ENCODE results near the gene ACACB. TPM values are rescaled to one million over a fixed set of nuclear protein-coding genes. Genes with fewer than 3 reads are reported as not detected.

The ACACB gene
- polyA plus RNA-seq, 1 donor from 2014 or later, result 0.22 TPM

DNA sequence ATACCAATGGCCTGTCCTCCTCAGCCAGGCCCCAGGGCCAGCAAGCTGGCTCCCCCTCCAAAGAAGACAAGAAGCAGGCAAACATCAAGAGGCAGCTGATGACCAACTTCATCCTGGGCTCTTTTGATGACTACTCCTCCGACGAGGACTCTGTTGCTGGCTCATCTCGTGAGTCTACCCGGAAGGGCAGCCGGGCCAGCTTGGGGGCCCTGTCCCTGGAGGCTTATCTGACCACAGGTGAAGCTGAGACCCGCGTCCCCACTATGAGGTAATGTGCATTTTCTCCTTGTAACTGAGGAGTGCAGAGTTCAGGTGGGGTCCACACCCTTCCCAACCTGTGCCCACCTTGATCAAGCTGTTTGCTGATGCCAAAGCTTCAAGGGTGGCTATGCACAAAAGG lies 23.4 kb downstream of the ACACB start:
- H3F3A ChIP-seq (ENCODE audit: insufficient read depth, low read length, poor library complexity, severe bottlenecking), result no peaks in the 10 kb centered on the region
- no peaks in the 10 kb centered on the region for H3K36me3 ChIP-seq (ENCODE audit: insufficient read depth, low read length)
- no peak overlapping the region for H3K9ac ChIP-seq (ENCODE audit: low read length)
- H3K79me2 ChIP-seq (replicated peaks; ENCODE audit: insufficient read depth, low read length), result no peaks in the 10 kb centered on the region
- H4K20me1 ChIP-seq (ENCODE audit: insufficient read depth), result no peaks in the 10 kb centered on the region
- no peaks in the 10 kb centered on the region for H3K9me3 ChIP-seq (ENCODE audit: low read length)
- no peaks in the 10 kb centered on the region for H3K27me3 ChIP-seq (ENCODE audit: insufficient read depth, low read depth, low read length)
- no peak overlapping the region for H3K4me3 ChIP-seq (ENCODE audit: low read length)
- H3K9me2 ChIP-seq (ENCODE audit: insufficient read depth, low read length), result no peaks in the 10 kb centered on the region
- TF ChIP-seq SMC3 (conservative IDR thresholded peaks at IDR 0.05; ENCODE audit: poor library complexity) (no peak), RAD21 (conservative IDR thresholded peaks at IDR 0.05) (no peak), POLR2AphosphoS5 (IDR thresholded peaks at IDR 0.05) (no peak), TAF1 (IDR thresholded peaks at IDR 0.05; ENCODE audit: low read depth) (no peak), EP300 (conservative IDR thresholded peaks at IDR 0.05; ENCODE audit: poor library complexity, severe bottlenecking) (no peak), MXI1 (conservative IDR thresholded peaks at IDR 0.05; ENCODE audit: poor library complexity, severe bottlenecking) (no peak), EZH2 (IDR thresholded peaks at IDR 0.05; ENCODE audit: borderline replicate concordance, insufficient read depth, low read length, poor library complexity, severe bottlenecking) (no peak)
- TF ChIP-seq, protein P1, sequence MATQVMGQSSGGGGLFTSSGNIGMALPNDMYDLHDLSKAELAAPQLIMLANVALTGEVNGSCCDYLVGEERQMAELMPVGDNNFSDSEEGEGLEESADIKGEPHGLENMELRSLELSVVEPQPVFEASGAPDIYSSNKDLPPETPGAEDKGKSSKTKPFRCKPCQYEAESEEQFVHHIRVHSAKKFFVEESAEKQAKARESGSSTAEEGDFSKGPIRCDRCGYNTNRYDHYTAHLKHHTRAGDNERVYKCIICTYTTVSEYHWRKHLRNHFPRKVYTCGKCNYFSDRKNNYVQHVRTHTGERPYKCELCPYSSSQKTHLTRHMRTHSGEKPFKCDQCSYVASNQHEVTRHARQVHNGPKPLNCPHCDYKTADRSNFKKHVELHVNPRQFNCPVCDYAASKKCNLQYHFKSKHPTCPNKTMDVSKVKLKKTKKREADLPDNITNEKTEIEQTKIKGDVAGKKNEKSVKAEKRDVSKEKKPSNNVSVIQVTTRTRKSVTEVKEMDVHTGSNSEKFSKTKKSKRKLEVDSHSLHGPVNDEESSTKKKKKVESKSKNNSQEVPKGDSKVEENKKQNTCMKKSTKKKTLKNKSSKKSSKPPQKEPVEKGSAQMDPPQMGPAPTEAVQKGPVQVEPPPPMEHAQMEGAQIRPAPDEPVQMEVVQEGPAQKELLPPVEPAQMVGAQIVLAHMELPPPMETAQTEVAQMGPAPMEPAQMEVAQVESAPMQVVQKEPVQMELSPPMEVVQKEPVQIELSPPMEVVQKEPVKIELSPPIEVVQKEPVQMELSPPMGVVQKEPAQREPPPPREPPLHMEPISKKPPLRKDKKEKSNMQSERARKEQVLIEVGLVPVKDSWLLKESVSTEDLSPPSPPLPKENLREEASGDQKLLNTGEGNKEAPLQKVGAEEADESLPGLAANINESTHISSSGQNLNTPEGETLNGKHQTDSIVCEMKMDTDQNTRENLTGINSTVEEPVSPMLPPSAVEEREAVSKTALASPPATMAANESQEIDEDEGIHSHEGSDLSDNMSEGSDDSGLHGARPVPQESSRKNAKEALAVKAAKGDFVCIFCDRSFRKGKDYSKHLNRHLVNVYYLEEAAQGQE (IDR thresholded peaks at IDR 0.05; ENCODE audit: borderline replicate concordance), result no peak
- TF ChIP-seq, protein P2, sequence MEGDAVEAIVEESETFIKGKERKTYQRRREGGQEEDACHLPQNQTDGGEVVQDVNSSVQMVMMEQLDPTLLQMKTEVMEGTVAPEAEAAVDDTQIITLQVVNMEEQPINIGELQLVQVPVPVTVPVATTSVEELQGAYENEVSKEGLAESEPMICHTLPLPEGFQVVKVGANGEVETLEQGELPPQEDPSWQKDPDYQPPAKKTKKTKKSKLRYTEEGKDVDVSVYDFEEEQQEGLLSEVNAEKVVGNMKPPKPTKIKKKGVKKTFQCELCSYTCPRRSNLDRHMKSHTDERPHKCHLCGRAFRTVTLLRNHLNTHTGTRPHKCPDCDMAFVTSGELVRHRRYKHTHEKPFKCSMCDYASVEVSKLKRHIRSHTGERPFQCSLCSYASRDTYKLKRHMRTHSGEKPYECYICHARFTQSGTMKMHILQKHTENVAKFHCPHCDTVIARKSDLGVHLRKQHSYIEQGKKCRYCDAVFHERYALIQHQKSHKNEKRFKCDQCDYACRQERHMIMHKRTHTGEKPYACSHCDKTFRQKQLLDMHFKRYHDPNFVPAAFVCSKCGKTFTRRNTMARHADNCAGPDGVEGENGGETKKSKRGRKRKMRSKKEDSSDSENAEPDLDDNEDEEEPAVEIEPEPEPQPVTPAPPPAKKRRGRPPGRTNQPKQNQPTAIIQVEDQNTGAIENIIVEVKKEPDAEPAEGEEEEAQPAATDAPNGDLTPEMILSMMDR (IDR thresholded peaks at IDR 0.05; ENCODE audit: poor library complexity, severe bottlenecking), result no peak
- no peak overlapping the region for H3K4me2 ChIP-seq (ENCODE audit: low read length)
- H3K27ac ChIP-seq (ENCODE audit: low read length), result no peak overlapping the region
- H2AFZ ChIP-seq (ENCODE audit: low read depth, low read length), result no peak overlapping the region

- H3K9me3 ChIP-seq (ENCODE audit: low read length), result no peaks in the 10 kb centered on the region
- H3K9ac ChIP-seq (ENCODE audit: low read length), result no peak overlapping the region
- H3K36me3 ChIP-seq (ENCODE audit: insufficient read depth, low read length), result no peaks in the 10 kb centered on the region
- H3K9me2 ChIP-seq (ENCODE audit: insufficient read depth, low read length), result no peaks in the 10 kb centered on the region
- H3K27me3 ChIP-seq (ENCODE audit: insufficient read depth, low read depth, low read length), result no peaks in the 10 kb centered on the region
- no peak overlapping the region for H3K4me3 ChIP-seq (ENCODE audit: low read length)
- no peaks in the 10 kb centered on the region for H3F3A ChIP-seq (ENCODE audit: insufficient read depth, low read length, poor library complexity, severe bottlenecking)
- no peaks in the 10 kb centered on the region for H4K20me1 ChIP-seq (ENCODE audit: insufficient read depth)
- no peaks in the 10 kb centered on the region for H3K79me2 ChIP-seq (replicated peaks; ENCODE audit: insufficient read depth, low read length)
- no peak overlapping the region for H3K27ac ChIP-seq (ENCODE audit: low read length)
- no peak overlapping the region for H2AFZ ChIP-seq (ENCODE audit: low read depth, low read length)
- H3K4me2 ChIP-seq (ENCODE audit: low read length), result no peak overlapping the region
- TF ChIP-seq RAD21 (conservative IDR thresholded peaks at IDR 0.05) (no peak), MXI1 (conservative IDR thresholded peaks at IDR 0.05; ENCODE audit: poor library complexity, severe bottlenecking) (no peak), EP300 (conservative IDR thresholded peaks at IDR 0.05; ENCODE audit: poor library complexity, severe bottlenecking) (no peak), SMC3 (conservative IDR thresholded peaks at IDR 0.05; ENCODE audit: poor library complexity) (no peak), POLR2AphosphoS5 (IDR thresholded peaks at IDR 0.05) (no peak)
- TF ChIP-seq, protein P2 (IDR thresholded peaks at IDR 0.05; ENCODE audit: poor library complexity, severe bottlenecking), result no peak
- TF ChIP-seq, protein P1 (IDR thresholded peaks at IDR 0.05; ENCODE audit: borderline replicate concordance), result no peak
Measured at GRCh38 chr12:109140560-109140959, 24.2 kb downstream of the ACACB start.

Data from neural cell (in vitro differentiated cells).